Measurements from ENCODE around the gene CTNND2. TPM values are rescaled to one million over a fixed set of nuclear protein-coding genes. Genes with fewer than 3 reads are reported as not detected.

CTNND2 gene
- total and polyA plus RNA-seq, 8 donors, result 9.2 to 62.8 (median 43.7) TPM

DNA sequence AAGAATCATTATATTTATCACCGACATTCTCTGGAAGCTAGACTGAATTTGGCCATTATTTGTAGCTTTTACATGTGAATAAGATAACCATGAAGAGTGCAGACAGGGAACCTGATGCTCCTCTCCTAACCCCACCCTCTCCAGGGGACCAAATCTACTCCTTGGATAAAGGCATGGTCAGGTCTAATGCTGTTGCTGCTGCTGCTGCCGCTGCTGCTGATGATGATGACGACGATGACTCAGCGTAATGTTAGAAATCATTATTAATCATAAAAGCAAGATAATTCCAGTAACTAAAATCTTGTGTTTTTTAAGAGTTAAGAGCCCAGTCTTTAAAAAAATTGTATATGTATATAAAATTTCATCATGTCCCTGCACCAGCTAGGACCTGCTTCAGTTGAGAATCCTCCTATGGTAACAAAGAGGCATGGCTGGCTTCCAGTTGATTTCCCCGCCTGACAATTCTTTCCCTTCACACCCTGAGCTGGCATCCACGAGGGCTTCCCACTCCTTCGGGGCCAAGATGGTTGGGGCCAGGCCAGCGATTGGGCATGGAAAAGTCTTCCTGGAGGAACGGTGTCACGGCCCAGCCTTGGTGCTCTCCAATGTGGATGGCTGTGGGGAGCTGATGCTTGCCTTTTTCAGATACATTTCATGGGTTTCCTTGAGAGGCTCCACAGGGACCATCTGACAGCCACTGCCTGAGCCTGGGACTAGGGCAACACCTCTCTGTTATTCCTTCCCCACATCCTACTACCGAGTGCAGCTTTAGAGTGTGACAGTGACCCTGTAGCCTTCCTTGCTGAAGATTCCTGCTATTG lies 400.0 kb downstream of the CTNND2 start:
- Histone ChIP-seq H3K36me3 (no peaks in the 10 kb centered on the region), H3K27ac (no peak overlapping the region), H3K4me3 (no peak overlapping the region), H3K9me3 (no peaks in the 10 kb centered on the region), H3K4me1 (no peaks in the 10 kb centered on the region), H3K27me3 (no peaks in the 10 kb centered on the region)
- DNase-seq (no peak), ATAC-seq (peak in 1 of 4 donors; percentile 11), FAIRE-seq (no peak)
- 92 to 93% methylated on average over 12 of the region's 12 CpGs for WGBS, 2 donors
- intact Hi-C loops (cut with DNase I), result no loop called here
- TF ChIP-seq, protein P1, sequence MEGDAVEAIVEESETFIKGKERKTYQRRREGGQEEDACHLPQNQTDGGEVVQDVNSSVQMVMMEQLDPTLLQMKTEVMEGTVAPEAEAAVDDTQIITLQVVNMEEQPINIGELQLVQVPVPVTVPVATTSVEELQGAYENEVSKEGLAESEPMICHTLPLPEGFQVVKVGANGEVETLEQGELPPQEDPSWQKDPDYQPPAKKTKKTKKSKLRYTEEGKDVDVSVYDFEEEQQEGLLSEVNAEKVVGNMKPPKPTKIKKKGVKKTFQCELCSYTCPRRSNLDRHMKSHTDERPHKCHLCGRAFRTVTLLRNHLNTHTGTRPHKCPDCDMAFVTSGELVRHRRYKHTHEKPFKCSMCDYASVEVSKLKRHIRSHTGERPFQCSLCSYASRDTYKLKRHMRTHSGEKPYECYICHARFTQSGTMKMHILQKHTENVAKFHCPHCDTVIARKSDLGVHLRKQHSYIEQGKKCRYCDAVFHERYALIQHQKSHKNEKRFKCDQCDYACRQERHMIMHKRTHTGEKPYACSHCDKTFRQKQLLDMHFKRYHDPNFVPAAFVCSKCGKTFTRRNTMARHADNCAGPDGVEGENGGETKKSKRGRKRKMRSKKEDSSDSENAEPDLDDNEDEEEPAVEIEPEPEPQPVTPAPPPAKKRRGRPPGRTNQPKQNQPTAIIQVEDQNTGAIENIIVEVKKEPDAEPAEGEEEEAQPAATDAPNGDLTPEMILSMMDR (IDR thresholded peaks at IDR 0.05), result no peak

DNA sequence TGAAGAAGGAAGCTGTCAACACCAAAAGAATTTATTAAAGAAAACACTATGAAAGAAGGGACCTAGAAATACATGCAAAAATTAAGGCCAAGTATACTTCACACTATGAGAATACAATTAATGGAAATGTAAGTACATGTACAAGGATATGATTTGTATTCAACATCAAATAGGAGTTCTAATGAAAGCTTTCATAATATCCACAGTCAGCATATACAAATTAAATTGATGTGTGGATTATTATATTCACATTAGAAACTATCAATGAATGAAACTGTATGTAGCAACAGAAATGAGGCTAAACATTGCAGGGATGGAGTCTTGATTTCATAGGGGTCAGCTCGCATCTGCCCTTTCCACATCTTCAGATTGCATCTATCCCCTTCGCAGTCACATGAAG lies 401.5 kb downstream of the CTNND2 start:
- Histone ChIP-seq H3K36me3 (no peaks in the 10 kb centered on the region), H3K27ac (no peak overlapping the region), H3K27me3 (no peaks in the 10 kb centered on the region), H3K4me1 (no peaks in the 10 kb centered on the region), H3K4me3 (no peak overlapping the region), H3K9me3 (no peaks in the 10 kb centered on the region)
- intact Hi-C loops (cut with DNase I), result no loop called here
- no peak for DNase-seq
- FAIRE-seq, result no peak
- no peak for ATAC-seq
- TF ChIP-seq, protein P1 (IDR thresholded peaks at IDR 0.05), result no peak
- WGBS, 2 donors, result 97 to 100% methylated on average over 2 of the region's 2 CpGs

DNA sequence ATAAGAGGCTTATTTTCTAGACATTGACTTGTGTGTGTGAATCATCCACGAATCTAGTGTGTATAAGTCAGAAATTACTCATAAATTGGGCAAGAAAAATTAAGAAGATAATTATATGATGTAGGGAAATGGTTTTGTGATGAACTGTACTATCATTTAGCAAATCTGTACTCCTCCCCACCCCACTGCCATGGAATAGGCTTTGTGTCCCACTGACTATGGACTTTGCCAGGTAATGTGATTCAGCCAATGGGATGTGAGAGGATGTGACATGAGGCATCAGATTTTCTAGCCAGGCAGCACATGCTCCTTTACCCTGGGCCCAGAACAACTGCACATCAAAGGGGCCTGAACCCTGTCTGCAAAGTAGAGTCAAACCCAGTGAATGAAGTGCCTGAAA lies 406.6 kb downstream of the CTNND2 start:
- TF ChIP-seq, protein P1 (IDR thresholded peaks at IDR 0.05), result no peak
- Histone ChIP-seq H3K4me3 (no peak overlapping the region), H3K4me1 (no peaks in the 10 kb centered on the region), H3K9me3 (no peaks in the 10 kb centered on the region), H3K27me3 (no peaks in the 10 kb centered on the region), H3K27ac (no peak overlapping the region), H3K36me3 (no peaks in the 10 kb centered on the region)
- intact Hi-C loops (cut with DNase I), result no loop called here
- no peak for ATAC-seq
- no peak for FAIRE-seq
- no peak for DNase-seq
- WGBS, 2 donors, result 92 to 93% methylated on average over 1 of the region's 1 CpG

DNA sequence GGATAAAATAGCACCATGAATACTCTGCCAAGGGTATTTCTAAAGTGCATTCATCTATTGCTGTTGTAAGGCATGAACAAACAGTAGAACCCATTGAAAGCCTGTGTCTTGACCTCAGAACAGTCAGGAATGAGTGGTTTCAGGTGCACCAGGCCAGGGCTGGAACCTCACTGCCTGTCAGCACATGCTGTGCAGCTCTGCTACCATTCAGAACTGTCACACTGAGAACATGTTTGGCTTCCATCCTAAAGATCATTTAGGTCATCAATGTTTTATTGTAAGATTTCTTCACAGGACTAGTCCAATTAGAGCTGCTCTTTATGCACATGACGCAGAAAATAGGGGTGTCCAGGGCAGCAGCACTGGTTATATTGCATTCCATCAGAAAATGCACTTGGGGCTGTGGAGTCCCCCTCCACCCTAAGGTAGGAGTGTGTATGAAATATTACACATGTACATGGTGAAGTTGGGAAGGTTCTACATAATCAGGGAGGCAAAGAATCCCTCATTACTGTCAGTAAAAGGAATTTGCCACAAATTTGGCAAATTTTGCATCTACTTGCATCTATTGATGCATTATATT lies 408.0 kb downstream of the CTNND2 start:
- Histone ChIP-seq H3K4me1 (no peaks in the 10 kb centered on the region), H3K27me3 (no peaks in the 10 kb centered on the region), H3K27ac (no peak overlapping the region), H3K4me3 (no peak overlapping the region), H3K36me3 (no peaks in the 10 kb centered on the region), H3K9me3 (no peaks in the 10 kb centered on the region)
- peak in 1 of 4 donors; percentile 18 for ATAC-seq
- TF ChIP-seq, protein P1 (IDR thresholded peaks at IDR 0.05), result no peak
- DNase-seq, result no peak
- FAIRE-seq, result no peak
- intact Hi-C loops (cut with DNase I), result no loop called here
- 90 to 97% methylated on average over 1 of the region's 1 CpG for WGBS, 2 donors

DNA sequence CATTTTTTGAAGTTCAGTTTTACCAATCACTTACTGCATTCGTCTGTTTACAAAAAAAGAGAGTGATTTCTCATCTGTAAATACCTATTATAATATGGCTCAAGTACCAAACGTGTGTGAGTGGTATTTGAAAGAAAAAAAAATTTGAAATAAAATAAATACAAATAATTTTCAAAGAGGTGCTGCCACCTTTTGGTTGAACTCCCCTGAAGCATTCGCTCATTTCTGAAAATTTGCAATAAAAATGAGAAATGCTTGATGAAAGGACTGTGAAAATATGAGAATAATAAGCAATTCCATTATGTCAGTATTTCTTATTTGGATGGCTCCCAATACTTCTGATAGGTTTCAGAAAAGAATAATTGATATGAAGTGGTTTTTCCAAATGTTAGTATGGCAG lies 409.9 kb downstream of the CTNND2 start:
- Histone ChIP-seq H3K27ac (no peak overlapping the region), H3K4me1 (no peaks in the 10 kb centered on the region), H3K27me3 (no peaks in the 10 kb centered on the region), H3K9me3 (no peaks in the 10 kb centered on the region), H3K36me3 (no peaks in the 10 kb centered on the region), H3K4me3 (no peak overlapping the region)
- TF ChIP-seq, protein P1 (IDR thresholded peaks at IDR 0.05), result peak in 1 of 4 donors; percentile 10
- WGBS, 2 donors, result 46 to 53% methylated on average over 3 of the region's 3 CpGs
- intact Hi-C loops (cut with DNase I), result no loop called here
- ATAC-seq (no peak), DNase-seq (no peak), FAIRE-seq (no peak)
